GM23338 (cell line): ENCODE data around the gene AGTR1.

Experiments used
- CREB1 ChIP-seq: fragments of 250-450 bp; sonication (Bioruptor Pico); IDR thresholded peaks from 2 replicates; pipeline ENCODE4 v1.5.0; 2020; ENCODE audit warnings: low read depth, mild to moderate bottlenecking, moderate library complexity
- EZH2 ChIP-seq: fragments of 200-600 bp; sonication (generic); IDR thresholded peaks from one replicate; pipeline ENCODE4 v1.8.0; 2017; ENCODE audit warnings: antibody characterized with exemption, mild to moderate bottlenecking, low read depth; ENCODE audit not compliant: unreplicated experiment
- EZH2phosphoT487 ChIP-seq: fragments of 200-600 bp; sonication (generic); IDR thresholded peaks from one replicate; pipeline ENCODE4 v1.8.1; 2018; ENCODE audit warnings: antibody characterized with exemption; ENCODE audit not compliant: unreplicated experiment
- JUNB ChIP-seq: IDR thresholded peaks from one replicate; pipeline ENCODE4 v1.6.1; 2016; ENCODE audit warnings: antibody characterized with exemption; ENCODE audit not compliant: unreplicated experiment
- NANOG ChIP-seq: IDR thresholded peaks from 2 replicates; pipeline ENCODE4 v1.6.1; 2016; ENCODE audit warnings: antibody characterized with exemption, borderline replicate concordance
- POLR2AphosphoS5 ChIP-seq: IDR thresholded peaks from 2 replicates; pipeline ENCODE4 v1.6.1; 2016; ENCODE audit warnings: antibody characterized with exemption, low read depth
- STAT1 ChIP-seq: IDR thresholded peaks from one replicate; pipeline ENCODE4 v1.6.1; 2016; ENCODE audit warnings: antibody characterized with exemption; ENCODE audit not compliant: unreplicated experiment
- ZNF114 ChIP-seq: fragments of 250-450 bp; sonication (Bioruptor Pico); IDR thresholded peaks from 2 replicates; pipeline ENCODE4 v1.5.0; 2020; ENCODE audit warnings: mild to moderate bottlenecking, moderate library complexity
- ZNF331 ChIP-seq: fragments of 250-450 bp; sonication (Bioruptor Pico); IDR thresholded peaks from 2 replicates; pipeline ENCODE4 v1.5.0; 2020; ENCODE audit warnings: low read depth, mild to moderate bottlenecking, moderate library complexity
- TF ChIP-seq, protein P1 (sequence below), 2 experiments: fragments of 200-600 bp in 1 of 2; sonication (generic) in 1 of 2; conservative IDR thresholded peaks; 2 replicates each; pipeline versions ENCODE4 v1.5.1 to v1.6.1; 2016 to 2017; ENCODE audit warnings: antibody characterized with exemption in 2 of 2, low read depth in 2 of 2, mild to moderate bottlenecking in 2 of 2, moderate library complexity in 1 of 2
- TF ChIP-seq, protein P2 (sequence below): IDR thresholded peaks from one replicate; pipeline ENCODE4 v1.6.1; 2018; ENCODE audit warnings: antibody characterized with exemption; ENCODE audit not compliant: unreplicated experiment
- TF ChIP-seq, protein P3 (sequence below): IDR thresholded peaks from 2 replicates; pipeline ENCODE4 v1.6.1; 2016; ENCODE audit warnings: antibody characterized with exemption

DNA sequence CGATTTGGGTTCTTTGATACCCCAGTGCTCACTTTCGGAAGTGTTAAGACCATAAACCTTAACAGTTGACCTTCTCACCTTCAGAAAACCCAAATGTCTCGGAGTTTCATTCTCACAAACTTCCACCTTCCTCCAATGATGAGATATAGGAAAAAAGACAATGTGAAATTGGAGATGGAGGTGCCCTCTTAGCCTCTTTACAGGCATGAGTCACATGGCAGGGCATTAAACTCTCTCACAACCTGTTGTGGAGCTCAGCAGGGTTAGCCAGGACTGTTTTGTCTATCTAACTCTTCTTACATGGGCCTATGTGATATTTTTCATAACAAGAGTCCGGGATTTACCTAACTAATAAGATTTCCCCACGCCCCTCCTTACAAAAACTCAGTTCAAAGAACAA lies 10.7 kb downstream of the AGTR1 start:
- TF ChIP-seq EZH2phosphoT487 (no peak), EZH2 (no peak), CREB1 (CRISPR knock-in tag) (no peak), ZNF331 (CRISPR knock-in tag) (no peak), POLR2AphosphoS5 (no peak), ZNF114 (CRISPR knock-in tag) (no peak), JUNB (no peak), NANOG (no peak), STAT1 (no peak)
- TF ChIP-seq, protein P1, sequence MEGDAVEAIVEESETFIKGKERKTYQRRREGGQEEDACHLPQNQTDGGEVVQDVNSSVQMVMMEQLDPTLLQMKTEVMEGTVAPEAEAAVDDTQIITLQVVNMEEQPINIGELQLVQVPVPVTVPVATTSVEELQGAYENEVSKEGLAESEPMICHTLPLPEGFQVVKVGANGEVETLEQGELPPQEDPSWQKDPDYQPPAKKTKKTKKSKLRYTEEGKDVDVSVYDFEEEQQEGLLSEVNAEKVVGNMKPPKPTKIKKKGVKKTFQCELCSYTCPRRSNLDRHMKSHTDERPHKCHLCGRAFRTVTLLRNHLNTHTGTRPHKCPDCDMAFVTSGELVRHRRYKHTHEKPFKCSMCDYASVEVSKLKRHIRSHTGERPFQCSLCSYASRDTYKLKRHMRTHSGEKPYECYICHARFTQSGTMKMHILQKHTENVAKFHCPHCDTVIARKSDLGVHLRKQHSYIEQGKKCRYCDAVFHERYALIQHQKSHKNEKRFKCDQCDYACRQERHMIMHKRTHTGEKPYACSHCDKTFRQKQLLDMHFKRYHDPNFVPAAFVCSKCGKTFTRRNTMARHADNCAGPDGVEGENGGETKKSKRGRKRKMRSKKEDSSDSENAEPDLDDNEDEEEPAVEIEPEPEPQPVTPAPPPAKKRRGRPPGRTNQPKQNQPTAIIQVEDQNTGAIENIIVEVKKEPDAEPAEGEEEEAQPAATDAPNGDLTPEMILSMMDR (conservative IDR thresholded peaks at IDR 0.05; ENCODE audit: low read depth in 2 of 2) = no peak
- TF ChIP-seq, protein P2, sequence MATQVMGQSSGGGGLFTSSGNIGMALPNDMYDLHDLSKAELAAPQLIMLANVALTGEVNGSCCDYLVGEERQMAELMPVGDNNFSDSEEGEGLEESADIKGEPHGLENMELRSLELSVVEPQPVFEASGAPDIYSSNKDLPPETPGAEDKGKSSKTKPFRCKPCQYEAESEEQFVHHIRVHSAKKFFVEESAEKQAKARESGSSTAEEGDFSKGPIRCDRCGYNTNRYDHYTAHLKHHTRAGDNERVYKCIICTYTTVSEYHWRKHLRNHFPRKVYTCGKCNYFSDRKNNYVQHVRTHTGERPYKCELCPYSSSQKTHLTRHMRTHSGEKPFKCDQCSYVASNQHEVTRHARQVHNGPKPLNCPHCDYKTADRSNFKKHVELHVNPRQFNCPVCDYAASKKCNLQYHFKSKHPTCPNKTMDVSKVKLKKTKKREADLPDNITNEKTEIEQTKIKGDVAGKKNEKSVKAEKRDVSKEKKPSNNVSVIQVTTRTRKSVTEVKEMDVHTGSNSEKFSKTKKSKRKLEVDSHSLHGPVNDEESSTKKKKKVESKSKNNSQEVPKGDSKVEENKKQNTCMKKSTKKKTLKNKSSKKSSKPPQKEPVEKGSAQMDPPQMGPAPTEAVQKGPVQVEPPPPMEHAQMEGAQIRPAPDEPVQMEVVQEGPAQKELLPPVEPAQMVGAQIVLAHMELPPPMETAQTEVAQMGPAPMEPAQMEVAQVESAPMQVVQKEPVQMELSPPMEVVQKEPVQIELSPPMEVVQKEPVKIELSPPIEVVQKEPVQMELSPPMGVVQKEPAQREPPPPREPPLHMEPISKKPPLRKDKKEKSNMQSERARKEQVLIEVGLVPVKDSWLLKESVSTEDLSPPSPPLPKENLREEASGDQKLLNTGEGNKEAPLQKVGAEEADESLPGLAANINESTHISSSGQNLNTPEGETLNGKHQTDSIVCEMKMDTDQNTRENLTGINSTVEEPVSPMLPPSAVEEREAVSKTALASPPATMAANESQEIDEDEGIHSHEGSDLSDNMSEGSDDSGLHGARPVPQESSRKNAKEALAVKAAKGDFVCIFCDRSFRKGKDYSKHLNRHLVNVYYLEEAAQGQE = no peak
- TF ChIP-seq, protein P3, sequence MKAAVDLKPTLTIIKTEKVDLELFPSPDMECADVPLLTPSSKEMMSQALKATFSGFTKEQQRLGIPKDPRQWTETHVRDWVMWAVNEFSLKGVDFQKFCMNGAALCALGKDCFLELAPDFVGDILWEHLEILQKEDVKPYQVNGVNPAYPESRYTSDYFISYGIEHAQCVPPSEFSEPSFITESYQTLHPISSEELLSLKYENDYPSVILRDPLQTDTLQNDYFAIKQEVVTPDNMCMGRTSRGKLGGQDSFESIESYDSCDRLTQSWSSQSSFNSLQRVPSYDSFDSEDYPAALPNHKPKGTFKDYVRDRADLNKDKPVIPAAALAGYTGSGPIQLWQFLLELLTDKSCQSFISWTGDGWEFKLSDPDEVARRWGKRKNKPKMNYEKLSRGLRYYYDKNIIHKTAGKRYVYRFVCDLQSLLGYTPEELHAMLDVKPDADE = no peak
